A549 (cell line): ENCODE measurements around the gene TRAF1.

Experiments used
- CBX2 ChIP-seq: fragments of 200-600 bp; sonication (generic); IDR thresholded peaks from 2 replicates; pipeline ENCODE4 v1.6.1; 2016; ENCODE audit warnings: low read depth, mild to moderate bottlenecking, borderline replicate concordance
- JUN ChIP-seq, 2 experiments: fragments of >200 bp; sonication (Bioruptor Twin); formaldehyde crosslinking; IDR thresholded peaks; 2 replicates in 1 of 2; 3 replicates in 1 of 2; pipeline ENCODE4 v1.6.1; 2016 to 2017
- NPAS2 ChIP-seq: fragments of 250-450 bp; sonication (Bioruptor Pico); IDR thresholded peaks from 2 replicates; pipeline ENCODE4 v1.8.0; 2022; ENCODE audit warnings: mild to moderate bottlenecking, moderate library complexity, borderline replicate concordance
- RAD21 ChIP-seq, 2 experiments: fragments of >200 bp in 1 of 2; sonication (Bioruptor Twin) in 1 of 2; formaldehyde crosslinking in 1 of 2; IDR thresholded peaks in 1 of 2; conservative IDR thresholded peaks in 1 of 2; 2 replicates in 1 of 2; 3 replicates in 1 of 2; pipeline ENCODE4 v1.6.1; 2012 to 2018; ENCODE audit warnings: inconsistent platforms in 1 of 2
- TF ChIP-seq, protein P1 (sequence below): fragments of >200 bp; sonication (Bioruptor Twin); formaldehyde crosslinking; IDR thresholded peaks from 3 replicates; pipeline ENCODE4 v1.5.1; 2016

DNA sequence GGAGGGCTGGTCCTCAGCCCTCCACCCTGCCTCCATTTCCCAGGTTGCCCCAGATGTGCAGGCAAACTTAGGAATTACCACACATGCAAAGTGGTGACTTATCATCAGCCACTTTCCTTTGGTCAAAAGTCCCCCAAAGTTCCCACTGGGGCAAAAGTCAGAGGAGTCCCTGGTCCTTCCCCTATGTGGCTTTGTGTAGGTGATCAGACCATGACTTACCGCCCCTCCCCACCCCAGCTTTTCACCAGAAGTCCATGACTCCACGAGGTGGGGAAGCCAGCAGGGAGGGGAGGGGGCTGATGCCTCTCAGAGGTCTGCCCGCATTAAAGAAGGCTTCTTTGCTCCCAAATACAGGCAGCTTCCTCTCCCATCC, 5.8 kb downstream of the TRAF1 start:
- TF ChIP-seq, protein P1, sequence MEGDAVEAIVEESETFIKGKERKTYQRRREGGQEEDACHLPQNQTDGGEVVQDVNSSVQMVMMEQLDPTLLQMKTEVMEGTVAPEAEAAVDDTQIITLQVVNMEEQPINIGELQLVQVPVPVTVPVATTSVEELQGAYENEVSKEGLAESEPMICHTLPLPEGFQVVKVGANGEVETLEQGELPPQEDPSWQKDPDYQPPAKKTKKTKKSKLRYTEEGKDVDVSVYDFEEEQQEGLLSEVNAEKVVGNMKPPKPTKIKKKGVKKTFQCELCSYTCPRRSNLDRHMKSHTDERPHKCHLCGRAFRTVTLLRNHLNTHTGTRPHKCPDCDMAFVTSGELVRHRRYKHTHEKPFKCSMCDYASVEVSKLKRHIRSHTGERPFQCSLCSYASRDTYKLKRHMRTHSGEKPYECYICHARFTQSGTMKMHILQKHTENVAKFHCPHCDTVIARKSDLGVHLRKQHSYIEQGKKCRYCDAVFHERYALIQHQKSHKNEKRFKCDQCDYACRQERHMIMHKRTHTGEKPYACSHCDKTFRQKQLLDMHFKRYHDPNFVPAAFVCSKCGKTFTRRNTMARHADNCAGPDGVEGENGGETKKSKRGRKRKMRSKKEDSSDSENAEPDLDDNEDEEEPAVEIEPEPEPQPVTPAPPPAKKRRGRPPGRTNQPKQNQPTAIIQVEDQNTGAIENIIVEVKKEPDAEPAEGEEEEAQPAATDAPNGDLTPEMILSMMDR: no peak
- TF ChIP-seq NPAS2 (CRISPR knock-in tag) (no peak), JUN (IDR thresholded peaks at IDR 0.05) (no peak), CBX2 (no peak), RAD21 (conservative IDR thresholded peaks at IDR 0.05 in 1 of 2, IDR thresholded peaks at IDR 0.05 in 1 of 2) (no peak)
